HuH-7.5 (cell line): ENCODE data around the gene TMEM108.
"Not testable (repeated sequence)": the region's sequence is repeated elsewhere in the genome, so short reads cannot be mapped to it uniquely, and the experiment has no call there.

Experiments used
- DNase-seq: peaks from one replicate; pipeline ENCODE4 v3.0.0; 2011; ENCODE audit warnings: low spot score

Gene TMEM108

GRCh38 chr3:133038089-133038730 lies at the start of gene TMEM108:
TMEM108 (plus strand) TSS chr3:133038391.
- no peak for DNase-seq

GRCh38 chr3:132995971-132996370 lies 42.2 kb upstream of the TMEM108 start:
- DNase-seq = no peak

- DNase-seq = no peak
Observed at GRCh38 chr3:132997404-132998185, 40.6 kb upstream of the TMEM108 start.

DNA sequence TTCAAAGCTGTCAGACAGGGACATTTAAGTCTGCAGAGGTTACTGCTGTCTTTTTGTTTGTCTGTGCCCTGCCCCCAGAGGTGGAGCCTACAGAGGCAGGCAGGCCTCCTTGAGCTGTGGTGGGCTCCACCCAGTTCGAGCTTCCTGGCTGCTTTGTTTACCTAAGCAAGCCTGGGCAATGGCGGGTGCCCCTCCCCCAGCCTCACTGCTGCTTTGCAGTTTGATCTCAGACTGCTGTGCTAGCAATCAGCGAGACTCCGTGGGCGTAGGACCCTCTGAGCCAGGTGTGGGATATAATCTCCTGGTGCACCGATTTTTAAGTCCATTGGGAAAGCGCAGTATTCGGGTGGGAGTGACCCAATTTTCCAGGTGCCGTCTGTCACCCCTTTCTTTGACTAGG lies 33.2 kb upstream of the TMEM108 start:
- not testable (repeated sequence) for DNase-seq

DNA sequence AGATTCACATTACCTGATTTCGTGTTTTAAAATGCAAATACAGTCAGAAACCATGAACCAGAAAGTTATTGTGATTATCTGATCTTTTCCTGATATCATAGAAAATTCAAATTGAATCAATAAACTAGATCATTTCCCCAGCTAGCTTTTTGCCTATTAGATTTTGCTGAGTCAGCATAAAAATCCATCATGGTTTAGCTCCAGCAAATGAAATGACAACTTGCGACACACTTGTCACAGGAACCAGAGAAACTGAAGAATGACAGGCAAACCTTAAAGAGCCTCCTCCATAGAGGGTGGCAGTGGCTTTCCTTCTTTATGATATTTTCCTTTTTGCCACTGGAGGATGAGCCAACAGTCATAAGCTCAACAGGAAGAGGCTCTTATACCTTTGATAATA lies 30.6 kb upstream of the TMEM108 start:
- no peak for DNase-seq

DNA sequence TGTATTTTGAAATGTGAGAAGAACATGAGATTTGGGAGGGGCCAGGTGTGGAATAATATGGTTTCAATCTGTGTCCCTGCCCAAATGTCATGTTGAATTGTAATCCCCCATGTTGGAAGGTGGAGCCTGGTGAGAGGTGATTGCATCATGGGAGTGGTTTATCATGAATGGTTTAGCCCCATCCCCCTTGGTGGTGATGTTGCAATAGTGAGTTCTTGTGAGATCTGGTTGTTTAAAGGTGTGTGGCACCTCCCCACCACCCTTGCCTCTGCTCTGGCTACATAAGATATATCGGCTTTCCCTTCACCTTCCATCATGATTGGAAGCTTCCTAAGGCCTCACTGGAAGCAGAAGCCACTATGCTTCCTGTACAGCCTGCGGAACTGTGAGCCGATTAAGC lies 23.9 kb upstream of the TMEM108 start:
- no peak for DNase-seq

- not testable (repeated sequence) for DNase-seq
Observed at GRCh38 chr3:133015573-133015972, 22.6 kb upstream of the TMEM108 start.

DNA sequence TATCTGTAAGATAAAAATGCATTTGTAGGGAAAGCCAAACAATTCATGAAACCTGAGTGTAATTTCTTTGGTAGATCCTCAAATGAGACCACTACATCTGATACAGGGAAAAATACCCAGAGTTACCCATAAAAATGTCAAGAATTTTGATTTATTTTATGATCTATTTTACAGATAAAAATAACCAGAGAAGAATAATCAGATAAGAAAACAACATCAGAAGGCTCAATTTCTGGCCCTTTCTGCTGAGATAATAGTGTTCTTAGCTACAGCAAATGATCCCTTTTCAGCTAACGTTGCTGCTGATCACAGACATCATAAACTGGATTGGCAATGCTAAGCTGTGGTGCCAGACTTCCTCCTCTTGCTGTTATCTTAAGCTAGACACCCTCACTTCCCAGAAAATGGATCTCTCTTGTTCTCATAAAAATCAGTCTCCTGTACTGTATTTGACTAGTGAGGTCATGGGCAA lies 21.3 kb upstream of the TMEM108 start:
- no peak for DNase-seq

DNA sequence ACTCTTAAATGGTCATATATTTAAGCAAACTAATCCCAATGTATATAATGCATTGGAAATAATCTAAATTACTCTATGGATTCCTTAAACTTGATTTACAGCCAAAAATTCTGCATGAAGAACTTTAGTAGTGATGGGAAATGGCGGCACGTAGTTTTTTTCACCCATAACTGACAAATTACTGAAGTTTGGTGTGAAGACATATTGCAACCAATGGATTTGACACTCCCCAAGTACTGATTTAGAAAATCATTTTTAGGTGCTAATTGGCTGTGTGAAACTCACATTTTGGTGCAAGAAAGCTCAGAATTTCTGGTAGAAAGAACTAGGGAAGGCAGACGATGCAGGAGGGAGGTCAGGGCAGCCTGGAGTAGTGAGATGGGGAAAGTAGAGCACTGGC lies 19.3 kb upstream of the TMEM108 start:
- DNase-seq = no peak

DNA sequence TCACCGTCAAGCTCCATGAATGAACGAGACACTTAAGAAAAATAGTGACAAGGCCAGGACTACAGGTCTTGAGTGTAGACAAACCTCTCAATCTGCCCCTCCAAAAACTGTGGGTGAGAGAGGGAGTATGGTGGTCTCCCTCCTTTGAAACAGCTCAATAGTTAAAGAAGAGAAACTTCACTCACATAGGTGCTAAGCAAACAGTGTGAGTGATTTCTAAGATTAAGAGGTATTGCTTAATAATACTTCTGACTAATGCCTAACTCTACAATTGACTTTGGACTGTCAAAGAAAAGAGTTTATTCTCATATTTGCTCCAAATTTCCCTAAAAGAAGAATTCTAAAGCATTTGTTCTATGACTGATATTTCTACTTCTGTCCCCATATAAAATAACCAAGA lies 17.0 kb upstream of the TMEM108 start:
- DNase-seq = no peak

GRCh38 chr3:133023362-133023761 lies 14.8 kb upstream of the TMEM108 start:
- DNase-seq = no peak

GRCh38 chr3:133025546-133025945 lies 12.6 kb upstream of the TMEM108 start:
- no peak for DNase-seq

GRCh38 chr3:133032301-133032700 lies 5.9 kb upstream of the TMEM108 start:
- no peak for DNase-seq

DNA sequence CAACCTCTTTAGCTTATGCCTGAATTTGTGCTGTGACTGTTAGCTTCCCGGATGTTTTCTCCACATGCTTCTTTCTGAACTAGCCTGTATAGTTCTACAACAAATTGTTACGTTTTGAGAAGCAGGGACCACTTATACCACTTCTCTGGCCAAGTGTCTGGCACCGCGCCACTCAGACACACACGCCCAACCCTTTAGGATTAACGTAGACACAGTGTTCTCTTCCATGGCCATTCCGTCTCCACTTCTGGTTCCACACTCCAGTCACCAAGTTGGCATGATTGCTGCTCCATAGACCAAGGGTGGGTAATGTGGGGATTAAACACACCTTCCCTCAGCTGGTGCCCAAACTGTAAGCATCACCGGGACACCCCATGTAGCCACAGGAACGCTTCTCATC lies 755 bp upstream of the TMEM108 start:
- DNase-seq = no peak

DNA sequence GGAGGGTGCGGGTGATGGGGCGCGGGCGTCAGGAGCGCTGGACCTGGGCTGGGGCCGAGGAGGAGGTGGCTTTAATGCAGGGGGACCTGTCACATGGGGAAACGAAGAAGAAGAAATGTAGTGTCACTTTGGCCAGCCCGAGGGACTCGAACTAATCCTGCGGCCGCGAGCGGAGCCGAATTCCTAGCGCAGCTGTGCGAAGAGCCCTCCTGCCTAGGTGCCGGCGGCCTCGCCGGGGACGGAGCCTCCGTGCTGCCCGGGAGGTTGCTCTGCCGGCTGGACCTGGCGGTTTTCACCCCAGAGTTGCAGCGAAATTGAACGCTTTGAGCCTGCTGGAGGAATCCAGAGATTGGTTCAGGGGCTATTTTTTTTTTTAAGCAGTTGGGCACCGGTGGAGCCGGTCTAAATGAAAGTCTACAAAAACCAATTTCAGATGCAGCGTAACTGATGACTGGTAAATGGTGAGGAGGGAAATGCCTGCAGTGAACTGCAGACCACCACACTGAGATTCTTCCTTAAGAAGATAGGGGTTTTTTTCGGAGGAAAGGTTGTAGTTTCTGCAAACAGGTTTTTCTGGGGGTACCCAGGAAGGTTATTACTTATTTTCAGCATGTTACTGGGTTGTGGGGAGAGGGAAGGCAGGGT lies 662 bp downstream of the TMEM108 start:
- no peak for DNase-seq

- DNase-seq = peak; percentile 84
Observed at GRCh38 chr3:133040696-133041523, 2.7 kb downstream of the TMEM108 start.

GRCh38 chr3:133041524-133041829 lies 3.3 kb downstream of the TMEM108 start:
- DNase-seq = no peak

DNA sequence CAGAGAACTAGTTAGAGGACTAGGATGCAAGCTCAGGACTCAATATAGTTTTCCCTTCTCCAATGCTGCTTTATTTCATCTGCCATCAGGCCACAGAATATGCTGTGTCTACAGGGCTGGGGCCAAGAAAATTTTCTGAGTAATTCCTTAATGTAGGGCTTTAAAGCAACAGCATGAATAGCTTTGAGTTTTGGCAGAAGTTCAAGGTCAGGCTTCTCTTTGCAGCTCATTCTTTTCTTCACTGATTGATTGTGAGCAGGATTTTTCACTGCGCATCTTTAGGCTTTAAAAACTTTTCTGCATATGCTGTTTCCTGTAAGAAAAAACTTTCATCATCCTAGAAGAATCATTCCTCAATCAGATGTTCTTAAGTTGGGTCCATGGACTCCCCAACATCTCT lies 4.6 kb downstream of the TMEM108 start:
- no peak for DNase-seq

- no peak for DNase-seq
Observed at GRCh38 chr3:133047980-133048379, 9.8 kb downstream of the TMEM108 start.

DNA sequence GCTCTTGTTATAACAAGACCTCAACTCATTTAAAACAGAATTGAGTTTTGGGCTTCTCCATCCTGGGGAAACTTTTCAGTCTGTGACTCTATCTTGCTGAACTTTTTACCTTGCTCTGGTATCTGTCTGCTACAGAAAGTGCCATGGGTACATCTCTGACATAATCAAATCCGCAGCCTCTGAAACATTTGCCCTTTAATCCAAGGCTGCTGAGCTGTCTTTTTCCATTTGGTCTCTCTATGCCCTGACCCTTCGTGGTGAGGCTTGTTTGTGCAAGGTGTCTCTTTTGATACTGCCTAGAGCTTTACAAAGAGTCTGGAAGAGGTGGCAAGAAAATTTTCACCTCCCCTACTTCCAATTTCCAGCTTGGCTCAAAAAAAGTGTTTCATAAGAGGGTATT lies 11.3 kb downstream of the TMEM108 start:
- DNase-seq = no peak

GRCh38 chr3:133050891-133051290 lies 12.7 kb downstream of the TMEM108 start:
- no peak for DNase-seq

DNA sequence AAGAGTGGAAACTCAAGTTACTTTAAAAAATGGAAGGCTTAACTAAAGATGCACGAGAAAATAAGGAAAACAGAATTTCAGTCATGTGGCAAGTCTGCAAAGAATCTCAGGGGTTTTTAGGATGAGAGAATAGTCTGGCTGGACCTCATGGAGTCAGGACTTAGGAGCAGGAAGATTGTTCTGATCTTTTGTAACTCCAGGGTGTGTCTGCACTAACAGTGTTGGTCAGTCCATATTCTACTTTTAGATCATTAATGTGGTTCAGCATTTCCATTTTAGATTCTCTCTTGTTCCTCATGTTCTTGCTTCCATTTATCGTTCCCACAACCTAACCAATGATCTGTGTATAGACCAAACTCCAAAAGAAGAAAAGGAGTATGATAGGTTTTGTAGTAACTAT lies 15.3 kb downstream of the TMEM108 start:
- DNase-seq = no peak
